Stimulated activated effector memory CD8-positive, alpha-beta T cell treated with anti-CD3 and anti-CD28 coated beads, Interleukin-12 subunit alpha, Interleukin-12 subunit beta, amount 100 ng/mL, for 72 hours (primary cell): ENCODE data around the gene VMAC.

Source experiments
- ATAC-seq: fragments of 150-1000 bp; cut with Tn5 transposase; 2 replicates; pipeline ENCODE4 v1.10.0; 2021
- DNase-seq, 2 donors: peaks; one replicate each; pipeline ENCODE4 v3.0.0; 2021 to 2022; ENCODE audit warnings: low spot score in 2 of 2
- H3K27ac Mint-ChIP-seq: one replicate; pipeline ENCODE4 v1.8.0; 2022; ENCODE audit warnings: mild to moderate bottlenecking, mixed read lengths
- H3K36me3 Mint-ChIP-seq: one replicate; pipeline ENCODE4 v1.8.0; 2022; ENCODE audit warnings: mild to moderate bottlenecking, mixed read lengths
- H3K4me1 Mint-ChIP-seq: one replicate; pipeline ENCODE4 v1.8.0; 2022; ENCODE audit warnings: mixed read lengths
- H3K4me3 Mint-ChIP-seq: one replicate; pipeline ENCODE4 v1.8.0; 2022; ENCODE audit warnings: mild to moderate bottlenecking, mixed read lengths
- H3K9me3 Mint-ChIP-seq: one replicate; pipeline ENCODE4 v1.8.0; 2022; ENCODE audit warnings: mixed read lengths

Gene VMAC

DNA sequence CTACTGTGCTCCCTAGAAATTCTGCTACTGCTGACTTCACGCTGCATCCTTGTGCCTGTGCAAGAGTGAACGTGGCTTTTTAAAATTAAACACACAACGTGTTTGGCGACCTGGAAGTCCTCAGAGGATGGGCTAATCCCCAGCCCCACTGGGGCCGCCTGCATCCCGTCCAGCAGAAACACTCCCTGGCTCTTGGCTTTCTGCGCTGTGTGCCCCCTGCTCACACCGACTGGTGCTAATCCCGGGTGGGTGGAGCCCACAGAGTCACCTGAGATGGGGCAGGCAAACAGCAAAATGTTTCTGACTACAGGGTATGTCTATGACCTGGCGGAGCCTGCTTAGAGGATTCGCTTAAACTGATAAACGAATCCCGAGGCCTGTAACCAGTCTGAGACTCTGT is 24.5 kb downstream of the VMAC start:
- Mint-ChIP-seq H3K4me3 (no peak overlapping the region), H3K4me1 (no peaks in the 10 kb centered on the region), H3K27ac (no peak overlapping the region), H3K36me3 (peaks cover 92% of the 10 kb centered on the region), H3K9me3 (no peaks in the 10 kb centered on the region)
- ATAC-seq (no peak), DNase-seq (no peak)

GRCh38 chr19:5929625-5930024 is 25.0 kb downstream of the VMAC start:
- H3K36me3 Mint-ChIP-seq, result peaks cover 92% of the 10 kb centered on the region
- DNase-seq (no peak), ATAC-seq (no peak)
- H3K27ac Mint-ChIP-seq, result no peak overlapping the region
- H3K9me3 Mint-ChIP-seq, result no peaks in the 10 kb centered on the region
- no peak overlapping the region for H3K4me3 Mint-ChIP-seq
- no peaks in the 10 kb centered on the region for H3K4me1 Mint-ChIP-seq

DNA sequence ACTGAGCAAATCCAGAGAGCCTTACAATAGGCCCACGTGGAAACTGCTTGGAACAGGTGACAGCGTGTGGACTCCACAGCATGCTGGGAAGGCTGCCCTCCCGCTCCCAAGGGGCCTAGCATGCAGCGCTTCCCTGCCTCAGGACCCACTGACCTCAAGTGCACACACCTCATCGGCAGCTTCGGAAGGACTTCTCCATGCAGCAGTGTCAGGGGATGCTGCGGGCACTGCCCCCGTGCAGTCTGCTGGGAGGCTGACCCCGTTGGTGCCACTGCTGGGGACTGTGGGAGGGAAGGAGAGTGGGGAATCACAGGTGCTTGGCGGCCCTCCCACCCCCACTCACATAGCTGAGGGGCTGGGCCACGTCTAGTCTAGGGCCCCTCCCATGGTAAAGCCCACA is 26.6 kb downstream of the VMAC start:
- H3K4me1 Mint-ChIP-seq, result no peaks in the 10 kb centered on the region
- DNase-seq (no peak), ATAC-seq (no peak)
- H3K36me3 Mint-ChIP-seq, result peaks cover 90% of the 10 kb centered on the region
- no peak overlapping the region for H3K27ac Mint-ChIP-seq
- H3K9me3 Mint-ChIP-seq, result no peaks in the 10 kb centered on the region
- H3K4me3 Mint-ChIP-seq, result no peak overlapping the region

GRCh38 chr19:5932146-5932545 is 27.5 kb downstream of the VMAC start:
- no peaks in the 10 kb centered on the region for H3K9me3 Mint-ChIP-seq

DNA sequence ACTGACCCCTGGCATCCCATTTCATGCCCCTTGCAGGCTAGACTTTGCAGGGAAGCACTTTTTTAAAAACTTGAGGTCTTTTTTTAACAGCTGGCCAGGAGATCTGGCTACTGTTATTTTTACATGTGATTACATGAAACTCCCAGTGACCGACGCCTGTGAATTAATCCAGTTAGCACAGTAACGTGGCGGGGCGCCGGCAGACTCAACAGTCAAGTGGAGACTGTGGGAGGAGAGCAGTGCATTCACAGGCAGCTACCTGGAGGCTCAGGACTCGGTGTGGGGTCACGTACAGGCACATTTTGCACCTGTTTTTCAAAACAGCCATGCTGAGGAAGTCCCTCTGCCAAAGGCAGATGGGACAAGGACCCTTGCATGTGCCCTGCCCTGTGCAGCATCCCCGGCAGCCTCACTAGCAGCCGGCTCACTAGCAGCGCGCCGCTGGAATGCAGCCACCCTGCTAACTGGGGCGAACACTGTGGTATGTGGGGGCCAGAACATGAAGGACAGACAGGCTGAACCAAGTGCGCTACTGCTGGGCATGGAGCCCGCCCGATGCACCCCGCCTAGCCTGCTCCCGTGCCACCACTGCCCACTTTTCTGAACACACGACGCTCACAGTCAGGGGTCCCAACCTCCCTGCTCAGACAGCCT is 28.1 kb downstream of the VMAC start:
- DNase-seq (no peak), ATAC-seq (no peak)
- no peak overlapping the region for H3K4me3 Mint-ChIP-seq
- H3K27ac Mint-ChIP-seq, result no peak overlapping the region
- peaks cover 5% of the 10 kb centered on the region for H3K4me1 Mint-ChIP-seq
- H3K36me3 Mint-ChIP-seq, result peaks cover 90% of the 10 kb centered on the region
- no peaks in the 10 kb centered on the region for H3K9me3 Mint-ChIP-seq

More at GRCh38 chr19:5932146-5932545, 27.5 kb downstream of the VMAC start:
- Mint-ChIP-seq H3K4me1 (no peaks in the 10 kb centered on the region), H3K36me3 (peaks cover 90% of the 10 kb centered on the region), H3K27ac (no peak overlapping the region), H3K4me3 (no peak overlapping the region)
- ATAC-seq, result no peak
- DNase-seq, result no peak

DNA sequence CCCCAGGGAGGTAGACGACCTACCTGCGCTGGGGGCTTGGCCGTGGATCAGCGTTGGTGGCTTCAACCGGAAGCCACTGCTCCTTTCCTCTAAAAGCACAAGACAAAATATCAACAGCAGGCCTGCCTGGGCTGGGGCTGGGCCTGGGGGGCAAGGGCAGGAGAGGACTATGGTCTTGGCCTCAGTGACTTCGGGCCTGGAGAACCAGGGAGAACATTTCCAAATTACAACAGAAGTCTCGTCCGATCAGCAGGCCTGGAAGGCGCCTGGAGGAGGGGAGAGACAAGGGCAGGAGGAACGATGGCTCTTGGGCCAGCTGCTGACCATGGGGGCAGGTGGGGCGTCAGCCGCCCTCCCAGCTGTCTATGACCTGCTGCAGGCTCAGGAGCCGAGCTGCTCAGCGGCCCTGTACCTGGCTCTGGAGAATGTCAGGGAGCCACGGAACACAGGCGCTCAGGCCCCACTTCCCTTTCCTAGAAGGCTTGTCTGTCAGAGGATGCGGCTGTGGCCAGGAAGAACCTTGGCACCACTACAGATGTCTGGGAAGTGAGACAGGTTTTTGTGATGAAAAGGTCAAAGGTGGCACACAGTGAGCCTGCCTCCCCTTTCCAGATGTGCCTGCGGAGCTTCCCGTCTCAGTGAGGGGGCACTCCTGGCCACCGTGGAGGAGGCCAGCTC is 28.9 kb downstream of the VMAC start:
- Mint-ChIP-seq H3K27ac (peak overlapping the region; percentile 85), H3K9me3 (no peaks in the 10 kb centered on the region), H3K4me3 (no peak overlapping the region), H3K36me3 (peaks cover 87% of the 10 kb centered on the region), H3K4me1 (peaks cover 5% of the 10 kb centered on the region)
- DNase-seq, result no peak
- ATAC-seq, result no peak

- Mint-ChIP-seq H3K36me3 (peaks cover 87% of the 10 kb centered on the region), H3K27ac (peak overlapping the region; percentile 85), H3K4me1 (peaks cover 5% of the 10 kb centered on the region), H3K4me3 (no peak overlapping the region), H3K9me3 (no peaks in the 10 kb centered on the region)
- DNase-seq, result no peak
- ATAC-seq, result no peak
Measured at GRCh38 chr19:5934069-5934401, 29.4 kb downstream of the VMAC start.

DNA sequence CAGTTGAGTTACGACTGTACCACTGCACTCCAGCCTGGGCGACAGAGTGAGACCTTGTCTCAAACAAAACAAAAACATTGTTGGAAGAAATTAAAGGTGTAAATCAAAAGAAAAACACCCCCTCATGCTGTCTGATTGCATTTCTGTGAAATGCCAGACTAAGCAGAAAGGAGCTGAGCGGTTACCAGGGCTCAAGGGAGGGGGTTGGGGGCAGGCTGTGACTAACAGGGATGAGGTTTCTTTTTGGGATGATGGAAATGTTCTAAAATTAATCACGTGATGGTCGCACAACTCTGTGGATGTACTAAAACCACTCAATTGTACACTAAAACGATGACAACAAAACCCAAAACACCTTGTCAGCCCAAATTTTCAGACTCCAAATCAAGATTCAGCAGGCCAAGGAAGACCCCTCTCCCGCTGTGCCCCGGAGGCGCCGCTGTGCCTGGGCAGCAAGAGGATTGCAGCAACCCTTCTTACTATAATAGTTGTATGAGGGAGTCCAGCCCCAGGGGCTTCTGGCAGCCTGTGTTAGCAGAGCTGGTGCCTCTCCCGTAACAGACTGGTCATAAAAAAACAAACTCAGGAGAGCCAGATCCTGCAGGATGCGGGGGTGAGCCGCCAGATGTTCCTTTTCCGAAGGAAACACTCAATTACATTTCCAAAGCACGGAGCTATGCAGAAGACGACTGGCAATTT is 30.3 kb downstream of the VMAC start:
- H3K4me1 Mint-ChIP-seq, result peaks cover 5% of the 10 kb centered on the region
- H3K4me3 Mint-ChIP-seq, result no peak overlapping the region
- ATAC-seq (no peak), DNase-seq (no peak)
- H3K9me3 Mint-ChIP-seq, result no peaks in the 10 kb centered on the region
- peaks cover 86% of the 10 kb centered on the region for H3K36me3 Mint-ChIP-seq
- H3K27ac Mint-ChIP-seq, result peak overlapping the region; percentile 85

DNA sequence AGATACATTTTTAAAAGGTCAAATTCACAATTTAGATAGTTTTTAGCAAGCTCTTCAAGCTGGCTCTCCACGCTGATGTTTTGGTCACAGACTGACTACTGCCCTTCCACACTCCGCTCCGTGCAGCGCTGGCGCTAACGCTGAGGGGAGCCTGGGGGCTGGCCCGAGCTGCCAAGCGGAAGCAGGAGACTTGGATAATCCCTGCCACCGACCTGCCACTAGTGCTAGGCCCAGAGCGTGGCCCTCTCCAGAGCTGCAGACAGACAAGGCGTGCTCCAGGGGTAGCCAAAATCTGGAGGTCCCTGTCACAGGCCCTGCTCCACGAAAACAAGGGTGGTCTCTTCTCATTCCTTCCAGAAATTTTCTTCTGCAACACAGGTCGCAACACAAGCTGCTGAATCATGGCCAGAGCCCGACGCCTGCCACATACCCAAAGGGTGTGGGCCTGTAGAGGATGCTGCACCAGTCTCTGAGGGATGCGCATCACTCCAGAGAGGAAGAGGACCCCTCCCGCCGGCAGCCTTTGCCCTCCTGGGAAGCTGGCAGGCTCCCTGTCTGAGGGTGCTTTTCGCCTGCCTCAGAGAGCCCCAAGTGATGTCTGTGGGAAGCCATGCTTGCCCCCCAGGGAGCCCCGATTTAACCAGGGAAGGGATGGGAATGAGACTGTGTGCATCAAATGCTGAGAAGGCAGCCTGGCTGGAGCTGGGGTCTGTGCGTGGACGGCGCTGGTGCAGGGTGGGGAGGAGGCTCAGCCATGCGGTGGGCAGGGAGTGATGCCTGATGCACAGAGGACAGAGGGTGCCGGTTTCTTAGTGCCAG is 31.0 kb downstream of the VMAC start:
- Mint-ChIP-seq H3K4me1 (peaks cover 5% of the 10 kb centered on the region), H3K4me3 (no peak overlapping the region), H3K27ac (peak overlapping the region; percentile 85), H3K36me3 (peaks cover 85% of the 10 kb centered on the region), H3K9me3 (no peaks in the 10 kb centered on the region)
- ATAC-seq (no peak), DNase-seq (no peak)

- no peak for ATAC-seq
- Mint-ChIP-seq H3K36me3 (peaks cover 80% of the 10 kb centered on the region), H3K4me3 (no peak overlapping the region), H3K4me1 (peaks cover 5% of the 10 kb centered on the region), H3K27ac (peak overlapping the region; percentile 85), H3K9me3 (no peaks in the 10 kb centered on the region)
- no peak for DNase-seq
Measured at GRCh38 chr19:5936292-5936592, 31.6 kb downstream of the VMAC start.

DNA sequence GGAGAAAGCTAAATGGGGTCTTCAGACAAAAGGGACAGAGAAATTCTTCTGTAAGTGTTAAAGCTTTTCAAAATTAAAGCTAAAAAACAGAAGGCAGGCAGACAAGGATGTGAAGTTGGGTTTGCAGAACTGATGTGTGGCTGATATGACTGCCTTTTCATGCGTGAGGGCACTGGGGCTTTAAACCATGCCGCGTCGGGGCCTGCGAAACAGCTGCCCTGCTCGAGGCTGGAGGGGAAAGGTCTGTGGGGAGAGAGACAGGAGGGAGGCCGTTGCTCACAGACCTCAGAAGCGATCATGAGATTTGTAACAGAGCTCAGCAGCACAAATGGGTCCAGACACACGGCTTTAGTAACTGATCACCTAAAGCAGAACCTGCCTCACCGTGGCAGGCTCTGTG is 32.9 kb downstream of the VMAC start:
- Mint-ChIP-seq H3K36me3 (peaks cover 76% of the 10 kb centered on the region), H3K9me3 (no peaks in the 10 kb centered on the region), H3K4me3 (no peak overlapping the region), H3K4me1 (peaks cover 5% of the 10 kb centered on the region), H3K27ac (peak overlapping the region; percentile 52)
- ATAC-seq (no peak), DNase-seq (no peak)

GRCh38 chr19:5940260-5941208 is 35.9 kb downstream of the VMAC start:
- Mint-ChIP-seq H3K4me1 (peaks cover 27% of the 10 kb centered on the region), H3K36me3 (peaks cover 55% of the 10 kb centered on the region), H3K9me3 (no peaks in the 10 kb centered on the region), H3K4me3 (no peak overlapping the region), H3K27ac (no peak overlapping the region)
- ATAC-seq (no peak), DNase-seq (no peak)

DNA sequence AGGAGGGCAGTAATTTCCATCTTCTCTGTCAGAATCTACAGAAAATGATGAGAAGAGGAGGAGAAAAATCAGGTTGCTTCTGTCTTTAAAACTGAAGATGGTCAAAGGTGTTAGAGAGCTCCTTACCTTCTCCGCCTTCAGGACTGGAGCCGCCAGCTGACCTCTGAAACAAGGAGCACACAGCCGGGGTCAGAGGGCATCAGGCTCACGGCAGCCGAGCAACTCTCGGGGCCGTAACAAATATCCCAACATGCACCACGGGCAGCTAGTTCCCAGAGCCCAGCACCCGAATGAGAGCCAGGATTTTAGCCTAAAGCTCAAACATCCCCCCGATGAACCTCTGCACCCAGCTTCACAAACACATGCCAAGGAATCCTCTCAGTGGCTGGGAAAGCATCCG is 37.0 kb downstream of the VMAC start:
- ATAC-seq (no peak), DNase-seq (no peak)
- Mint-ChIP-seq H3K9me3 (no peaks in the 10 kb centered on the region), H3K36me3 (peaks cover 50% of the 10 kb centered on the region), H3K27ac (no peak overlapping the region), H3K4me3 (no peak overlapping the region), H3K4me1 (peaks cover 35% of the 10 kb centered on the region)

GRCh38 chr19:5943045-5943444 is 38.4 kb downstream of the VMAC start:
- DNase-seq (no peak), ATAC-seq (no peak)
- Mint-ChIP-seq H3K27ac (peak overlapping the region; percentile 80), H3K36me3 (peaks cover 53% of the 10 kb centered on the region), H3K9me3 (no peaks in the 10 kb centered on the region), H3K4me1 (peaks cover 43% of the 10 kb centered on the region), H3K4me3 (no peak overlapping the region)

GRCh38 chr19:5943623-5944022 is 39.0 kb downstream of the VMAC start:
- H3K4me1 Mint-ChIP-seq, result peaks cover 48% of the 10 kb centered on the region
- no peak overlapping the region for H3K4me3 Mint-ChIP-seq
- ATAC-seq (peak; percentile 57), DNase-seq (no peak)
- H3K27ac Mint-ChIP-seq, result peak overlapping the region; percentile 80
- peaks cover 53% of the 10 kb centered on the region for H3K36me3 Mint-ChIP-seq
- H3K9me3 Mint-ChIP-seq, result no peaks in the 10 kb centered on the region
